Activated CD4-positive, alpha-beta T cell treated with anti-CD3 and anti-CD28 coated beads for 48 hours (primary cell): Measurements from ENCODE around the gene GJA4.
"Not testable (repeated sequence)": the region's sequence is repeated elsewhere in the genome, so short reads cannot be mapped to it uniquely, and the experiment has no call there.

ENCODE experiments used
- DNase-seq: peaks from one replicate; pipeline ENCODE4 v3.0.0-alpha.2; 2020

GJA4 gene

GRCh38 chr1:34770891-34771504 lies 21.8 kb upstream of the GJA4 start:
- no peak for DNase-seq

GRCh38 chr1:34771573-34772371 lies 21.0 kb upstream of the GJA4 start:
- DNase-seq: no peak

GRCh38 chr1:34773114-34773513 lies 19.7 kb upstream of the GJA4 start:
- DNase-seq: not testable (repeated sequence)

- no peak for DNase-seq
These were observed 17.8 kb upstream of the GJA4 start for GRCh38 chr1:34774957-34775356.

- DNase-seq: no peak
These were observed 15.9 kb upstream of the GJA4 start for GRCh38 chr1:34776911-34777310.

- DNase-seq: no peak
These were observed 15.1 kb upstream of the GJA4 start for GRCh38 chr1:34777519-34778321.

GRCh38 chr1:34778381-34778780 lies 14.4 kb upstream of the GJA4 start:
- DNase-seq: no peak

GRCh38 chr1:34779005-34779404 lies 13.8 kb upstream of the GJA4 start:
- no peak for DNase-seq

- no peak for DNase-seq
These were observed 13.3 kb upstream of the GJA4 start for GRCh38 chr1:34779526-34779925.

- DNase-seq: no peak
These were observed 12.8 kb upstream of the GJA4 start for GRCh38 chr1:34779962-34780361.

- DNase-seq: no peak
These were observed 12.3 kb upstream of the GJA4 start for GRCh38 chr1:34780528-34780927.

GRCh38 chr1:34781071-34781843 lies 11.5 kb upstream of the GJA4 start, which contains the start of gene GJB3:
GJB3 (plus strand) TSS chr1:34781214; CDS start chr1:34784763, 3,549 bp downstream.
- peak; percentile 18 for DNase-seq

- DNase-seq: no peak
These were observed 10.9 kb upstream of the GJA4 start for GRCh38 chr1:34781844-34782391.

- no peak for DNase-seq
These were observed 8.0 kb upstream of the GJA4 start for GRCh38 chr1:34784751-34785221.

- no peak for DNase-seq
These were observed 7.4 kb upstream of the GJA4 start for GRCh38 chr1:34785231-34785874.

- DNase-seq: no peak
These were observed 6.8 kb upstream of the GJA4 start for GRCh38 chr1:34785875-34786470.

GRCh38 chr1:34786521-34787325 lies 6.1 kb upstream of the GJA4 start:
- peak; percentile 77 for DNase-seq

- DNase-seq: peak; percentile 21
These were observed 5.1 kb upstream of the GJA4 start for GRCh38 chr1:34787461-34788420.

- no peak for DNase-seq
These were observed 1.8 kb upstream of the GJA4 start for GRCh38 chr1:34790985-34791384.
